Measurements from ENCODE around the gene DAPK3. TPM values are rescaled to one million over a fixed set of nuclear protein-coding genes. Genes with fewer than 3 reads are reported as not detected.

Gene DAPK3
- total RNA-seq, 4 donors from 2014 or later: 58.8 to 87.7 (median 70.3) TPM

DNA sequence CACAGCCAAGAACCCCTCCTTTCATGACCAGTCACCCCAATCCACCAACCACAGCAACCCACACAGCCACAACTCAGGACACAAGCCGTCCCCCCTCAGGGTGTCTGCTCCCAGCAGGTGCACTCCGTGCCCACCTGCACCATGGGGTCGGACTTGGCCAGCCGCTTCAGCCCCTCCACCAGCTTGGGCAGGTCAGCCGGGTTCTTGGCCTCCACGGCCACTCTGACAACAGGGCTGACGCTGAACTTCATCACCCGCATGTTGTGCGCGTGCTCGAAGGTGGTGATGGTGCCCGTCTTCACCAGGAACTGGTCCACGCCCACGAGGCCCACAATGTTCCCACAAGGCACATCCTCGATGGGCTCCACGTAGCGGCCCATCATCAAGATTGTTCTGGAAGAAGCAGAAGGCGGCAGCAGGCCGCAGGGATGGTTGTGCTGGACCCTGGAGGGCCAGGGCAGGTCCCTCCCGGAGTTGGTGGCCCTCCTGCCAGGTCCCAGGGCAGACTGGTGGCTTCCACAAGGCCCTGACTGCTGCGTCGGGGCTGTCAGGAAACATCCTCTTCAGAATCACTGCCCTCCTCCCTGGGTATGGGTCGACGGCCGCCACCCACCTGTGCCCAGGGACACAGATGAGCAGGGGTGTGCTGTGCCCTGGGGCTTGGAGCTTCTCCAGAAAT is 8.9 kb upstream of the DAPK3 start:
- Histone ChIP-seq H3K36me3 (peaks cover 30 to 94% (median 82%) of the 10 kb centered on the region in 3 donors), H3K27ac (no peak overlapping the region), H3K9me3 (no peaks in the 10 kb centered on the region), H3K4me3 (no peak overlapping the region), H3K27me3 (no peaks in the 10 kb centered on the region), H3K4me1 (peaks cover 0 to 45% (median 11%) of the 10 kb centered on the region in 4 donors)
- DNase-seq (ENCODE audit: low spot score in 2 of 2): no peak
- WGBS, 2 donors: 88 to 93% methylated on average over 13 to 21 of the region's 25 CpGs
- TF ChIP-seq POLR2A (IDR thresholded peaks at IDR 0.05) (no peak), EP300 (IDR thresholded peaks at IDR 0.05) (no peak)
- TF ChIP-seq, protein P1, sequence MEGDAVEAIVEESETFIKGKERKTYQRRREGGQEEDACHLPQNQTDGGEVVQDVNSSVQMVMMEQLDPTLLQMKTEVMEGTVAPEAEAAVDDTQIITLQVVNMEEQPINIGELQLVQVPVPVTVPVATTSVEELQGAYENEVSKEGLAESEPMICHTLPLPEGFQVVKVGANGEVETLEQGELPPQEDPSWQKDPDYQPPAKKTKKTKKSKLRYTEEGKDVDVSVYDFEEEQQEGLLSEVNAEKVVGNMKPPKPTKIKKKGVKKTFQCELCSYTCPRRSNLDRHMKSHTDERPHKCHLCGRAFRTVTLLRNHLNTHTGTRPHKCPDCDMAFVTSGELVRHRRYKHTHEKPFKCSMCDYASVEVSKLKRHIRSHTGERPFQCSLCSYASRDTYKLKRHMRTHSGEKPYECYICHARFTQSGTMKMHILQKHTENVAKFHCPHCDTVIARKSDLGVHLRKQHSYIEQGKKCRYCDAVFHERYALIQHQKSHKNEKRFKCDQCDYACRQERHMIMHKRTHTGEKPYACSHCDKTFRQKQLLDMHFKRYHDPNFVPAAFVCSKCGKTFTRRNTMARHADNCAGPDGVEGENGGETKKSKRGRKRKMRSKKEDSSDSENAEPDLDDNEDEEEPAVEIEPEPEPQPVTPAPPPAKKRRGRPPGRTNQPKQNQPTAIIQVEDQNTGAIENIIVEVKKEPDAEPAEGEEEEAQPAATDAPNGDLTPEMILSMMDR (IDR thresholded peaks at IDR 0.05): no peak

DNA sequence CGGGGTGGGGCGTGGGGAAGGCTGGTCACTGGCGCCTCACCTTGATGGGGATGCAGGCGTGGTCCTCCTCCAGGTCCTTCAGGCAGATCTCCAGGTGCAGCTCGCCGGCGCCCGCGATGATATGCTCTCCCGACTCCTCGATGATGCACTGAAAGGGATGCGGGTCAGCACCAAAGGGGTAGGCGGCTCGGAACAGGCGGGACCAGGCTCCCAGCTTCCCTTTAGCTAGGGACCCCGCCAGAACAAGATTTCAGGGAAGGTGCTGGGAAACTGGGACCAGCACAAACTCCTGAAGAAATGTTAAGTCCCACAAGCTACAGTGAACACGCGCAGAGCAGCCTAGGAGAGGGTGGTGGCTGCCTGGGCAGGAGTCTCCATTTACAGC is 8.4 kb upstream of the DAPK3 start:
- no peak for DNase-seq (ENCODE audit: low spot score in 2 of 2)
- no peaks in the 10 kb centered on the region for H3K9me3 ChIP-seq
- WGBS, 2 donors: 93 to 94% methylated on average over 16 to 18 of the region's 18 CpGs
- H3K36me3 ChIP-seq: peaks cover 30 to 94% (median 82%) of the 10 kb centered on the region in 3 donors
- H3K27me3 ChIP-seq: no peaks in the 10 kb centered on the region
- TF ChIP-seq, protein P1 (IDR thresholded peaks at IDR 0.05): no peak
- TF ChIP-seq POLR2A (IDR thresholded peaks at IDR 0.05) (no peak), EP300 (IDR thresholded peaks at IDR 0.05) (no peak)
- H3K4me1 ChIP-seq: peaks cover 0 to 44% (median 10%) of the 10 kb centered on the region in 4 donors
- H3K27ac ChIP-seq: no peak overlapping the region
- H3K4me3 ChIP-seq: no peak overlapping the region

DNA sequence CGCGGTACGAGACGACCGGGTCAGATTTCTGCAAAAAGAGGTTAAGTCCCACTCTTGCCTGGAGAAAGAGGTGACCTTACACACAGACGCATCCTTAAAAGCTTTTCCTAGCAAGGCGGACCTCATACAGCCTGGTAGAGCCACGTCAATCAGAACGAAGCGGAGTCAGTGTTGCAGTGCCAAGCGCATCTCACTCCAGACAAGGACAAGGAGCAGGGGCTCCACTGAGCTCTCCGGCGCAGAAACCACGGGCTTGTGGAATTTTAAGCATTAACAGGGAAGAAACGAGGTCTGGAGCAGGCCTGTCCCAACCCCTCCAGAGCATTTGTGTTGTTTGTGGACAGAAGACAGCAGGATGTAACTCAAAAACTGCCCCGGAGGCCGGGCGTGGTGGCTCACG is 7.2 kb upstream of the DAPK3 start:
- peaks cover 29 to 83% (median 73%) of the 10 kb centered on the region in 3 donors for H3K36me3 ChIP-seq
- TF ChIP-seq POLR2A (IDR thresholded peaks at IDR 0.05): no peak
- TF ChIP-seq, protein P1 (IDR thresholded peaks at IDR 0.05): no peak
- no peak for TF ChIP-seq EP300 (IDR thresholded peaks at IDR 0.05)
- no peak for DNase-seq (ENCODE audit: low spot score in 2 of 2)
- no peaks in the 10 kb centered on the region for H3K9me3 ChIP-seq
- WGBS, 2 donors: 93 to 94% methylated on average over 19 of the region's 19 CpGs
- H3K27ac ChIP-seq: no peak overlapping the region
- no peak overlapping the region for H3K4me3 ChIP-seq
- H3K4me1 ChIP-seq: peaks cover 0 to 33% (median under 1%) of the 10 kb centered on the region in 4 donors
- H3K27me3 ChIP-seq: no peaks in the 10 kb centered on the region

DNA sequence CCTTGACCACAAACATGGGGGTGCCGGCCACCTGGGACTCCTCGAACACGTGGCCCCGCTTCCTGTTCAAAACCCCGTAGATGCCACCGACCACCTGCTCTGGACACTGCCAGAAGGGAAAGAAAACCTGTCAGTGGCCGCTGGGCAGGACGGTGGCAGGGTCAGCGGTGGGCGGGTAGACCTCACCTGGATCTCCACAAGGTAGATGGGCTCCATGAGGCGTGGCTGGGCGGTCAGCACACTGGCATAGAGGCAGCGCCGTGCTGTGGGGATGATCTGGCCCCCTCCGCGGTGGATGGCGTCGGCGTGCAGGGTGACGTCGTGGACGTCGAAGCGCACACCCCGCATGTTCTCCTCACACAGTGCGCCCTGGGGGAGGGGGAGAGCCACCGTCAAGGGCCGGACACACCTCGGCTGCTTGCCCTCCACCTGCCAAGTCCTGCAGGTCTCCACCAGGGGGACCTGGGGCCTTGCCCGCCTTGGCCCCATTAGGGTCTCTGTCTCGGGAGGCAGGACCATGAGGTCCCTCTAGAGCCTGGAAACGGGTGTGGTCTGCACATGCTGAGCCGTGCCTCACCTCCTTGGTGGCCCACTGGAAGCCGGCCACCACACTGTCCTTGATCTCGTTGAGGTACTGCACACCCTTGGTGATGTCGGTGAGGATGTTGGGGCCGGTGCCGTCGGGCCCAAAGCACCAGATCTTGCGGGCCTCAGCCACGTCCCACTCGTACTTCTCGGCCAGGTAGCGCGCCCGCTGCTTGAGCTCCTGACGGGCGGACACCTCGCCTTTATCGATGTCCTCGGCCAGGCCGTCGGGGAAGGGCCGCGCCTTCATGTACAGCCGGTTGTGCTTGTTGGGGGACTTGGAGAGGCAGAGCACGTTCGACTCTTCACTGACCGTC is 6.6 kb upstream of the DAPK3 start:
- 90 to 92% methylated on average over 47 to 57 of the region's 59 CpGs for WGBS, 2 donors
- peaks cover 0 to 27% (median 0%) of the 10 kb centered on the region in 4 donors for H3K4me1 ChIP-seq
- no peaks in the 10 kb centered on the region for H3K9me3 ChIP-seq
- no peaks in the 10 kb centered on the region for H3K27me3 ChIP-seq
- TF ChIP-seq, protein P1 (IDR thresholded peaks at IDR 0.05): peak in 1 of 5 experiments; percentile 27
- no peak for TF ChIP-seq POLR2A (IDR thresholded peaks at IDR 0.05)
- no peak overlapping the region for H3K4me3 ChIP-seq
- no peak for DNase-seq (ENCODE audit: low spot score in 2 of 2)
- no peak overlapping the region for H3K27ac ChIP-seq
- peaks cover 23 to 76% (median 68%) of the 10 kb centered on the region in 3 donors for H3K36me3 ChIP-seq
